A549 (cell line): ENCODE data around the gene NUP58. TPM values are rescaled to one million over a fixed set of nuclear protein-coding genes. Genes with fewer than 3 reads are reported as not detected.

ENCODE experiments used
- ATAC-seq, 2 experiments: fragments of 200-7000 bp in 1 of 2; fragments of >200 bp in 1 of 2; cut with Nextera tagmentation in 1 of 2; cut with Tn5 transposase in 1 of 2; 3 replicates each; pipeline versions ENCODE4 v1.8.0 to v1.9.1; 2018 to 2020; ENCODE audit warnings: mild to moderate bottlenecking in 1 of 2, moderate library complexity in 1 of 2
- CTCF ChIA-PET: fragments of 300-600 bp; sonication (Branson Sonifier 250); formaldehyde crosslinking; extraction: SDS; loops from one replicate; lab custom pipeline; 2021; ENCODE audit warnings: antibody characterized with exemption, inconsistent platforms; lab: Yijun Ruan, JAX
- POLR2A ChIA-PET: fragments of 350-600 bp; formaldehyde crosslinking; extraction: SDS; loops from one replicate; lab custom pipeline; 2021; ENCODE audit warnings: antibody characterized with exemption, inconsistent platforms; lab: Yijun Ruan, JAX
- DNase-seq, 2 experiments: peaks; one replicate each; pipeline versions ENCODE4 v3.0.0 to v3.0.0-alpha.2; 2011 to 2016; ENCODE audit warnings: low read depth in 1 of 2, low spot score in 1 of 2
- FAIRE-seq: peaks from 2 replicates; lab custom pipeline; 2011; peaks lifted over from hg19 to GRCh38; lab: Jason Lieb, UNC
- H3K27ac ChIP-seq, 2 experiments: fragments of >200 bp; sonication (Bioruptor Twin); formaldehyde crosslinking; 3 replicates each; pipeline ENCODE4 v1.5.1; 2016 to 2017
- H3K4me1 ChIP-seq: fragments of >200 bp; sonication (Bioruptor Twin); formaldehyde crosslinking; 3 replicates; pipeline ENCODE4 v1.6.1; 2016
- H3K4me2 ChIP-seq: fragments of >200 bp; sonication (Bioruptor Twin); formaldehyde crosslinking; 3 replicates; pipeline ENCODE4 v1.6.1; 2016
- H3K4me3 ChIP-seq: fragments of >200 bp; sonication (Bioruptor Twin); formaldehyde crosslinking; 3 replicates; pipeline ENCODE4 v1.5.1; 2016
- H3K9me3 ChIP-seq: fragments of >200 bp; sonication (Bioruptor Twin); formaldehyde crosslinking; 3 replicates; pipeline ENCODE4 v1.6.1; 2016
- BHLHE40 ChIP-seq: IDR thresholded peaks from 2 replicates; pipeline ENCODE4 v1.6.1; 2012; ENCODE audit warnings: low read depth, low read length, inconsistent platforms
- CEBPB ChIP-seq, 2 experiments: fragments of >200 bp in 1 of 2; sonication (Bioruptor Twin) in 1 of 2; formaldehyde crosslinking in 1 of 2; IDR thresholded peaks; 2 replicates each; pipeline ENCODE4 v1.6.1; 2012 to 2016
- CHD2 ChIP-seq: fragments of 150-350 bp; IDR thresholded peaks from 2 replicates; pipeline ENCODE4 v1.6.1; 2014; ENCODE audit warnings: low read length; ENCODE audit not compliant: partially characterized antibody
- CTCF ChIP-seq: fragments of >200 bp; sonication (Bioruptor Twin); formaldehyde crosslinking; IDR thresholded peaks from 3 replicates; pipeline ENCODE4 v1.5.1; 2016
- EHF ChIP-seq: fragments of 250-450 bp; sonication (Bioruptor Pico); IDR thresholded peaks from 2 replicates; pipeline ENCODE4 v1.5.0; 2020; ENCODE audit warnings: mild to moderate bottlenecking
- EP300 ChIP-seq, 2 experiments: fragments of >200 bp; sonication (Bioruptor Twin); formaldehyde crosslinking; IDR thresholded peaks; 2 replicates in 1 of 2; 3 replicates in 1 of 2; pipeline ENCODE4 v1.6.1; 2016 to 2017
- ESRRA ChIP-seq: fragments of 150-350 bp; IDR thresholded peaks from 2 replicates; pipeline ENCODE4 v1.6.1; 2014; ENCODE audit warnings: mild to moderate bottlenecking, low read length, borderline replicate concordance
- HEYL ChIP-seq: fragments of 250-450 bp; sonication (Bioruptor Pico); IDR thresholded peaks from 2 replicates; pipeline ENCODE4 v1.8.0; 2021; ENCODE audit warnings: mild to moderate bottlenecking, moderate library complexity
- HOXA7 ChIP-seq: fragments of 250-450 bp; sonication (Bioruptor Pico); IDR thresholded peaks from 2 replicates; pipeline ENCODE4 v1.5.0; 2020; ENCODE audit warnings: mild to moderate bottlenecking, moderate library complexity
- KDM5A ChIP-seq: fragments of 200-600 bp; sonication (generic); IDR thresholded peaks from 2 replicates; pipeline ENCODE4 v1.6.1; 2016; ENCODE audit warnings: antibody characterized with exemption, mild to moderate bottlenecking
- MAZ ChIP-seq: fragments of 150-350 bp; IDR thresholded peaks from 2 replicates; pipeline ENCODE4 v1.6.1; 2014; ENCODE audit warnings: antibody characterized with exemption, low read depth, low read length, borderline replicate concordance
- NPAS2 ChIP-seq: fragments of 250-450 bp; sonication (Bioruptor Pico); IDR thresholded peaks from 2 replicates; pipeline ENCODE4 v1.8.0; 2022; ENCODE audit warnings: mild to moderate bottlenecking, moderate library complexity, borderline replicate concordance
- RAD21 ChIP-seq, 2 experiments: fragments of >200 bp in 1 of 2; sonication (Bioruptor Twin) in 1 of 2; formaldehyde crosslinking in 1 of 2; IDR thresholded peaks in 1 of 2; conservative IDR thresholded peaks in 1 of 2; 2 replicates in 1 of 2; 3 replicates in 1 of 2; pipeline ENCODE4 v1.6.1; 2012 to 2018; ENCODE audit warnings: inconsistent platforms in 1 of 2
- SMC3 ChIP-seq: fragments of >200 bp; sonication (Bioruptor Twin); formaldehyde crosslinking; IDR thresholded peaks from 3 replicates; pipeline ENCODE4 v1.6.1; 2018; ENCODE audit warnings: inconsistent platforms
- USF2 ChIP-seq: fragments of 450-650 bp; IDR thresholded peaks from 2 replicates; pipeline ENCODE4 v1.6.1; 2014; ENCODE audit warnings: antibody characterized with exemption
- ZSCAN20 ChIP-seq: fragments of 250-450 bp; sonication (Bioruptor Pico); IDR thresholded peaks from 2 replicates; pipeline ENCODE4 v1.8.0; 2022; ENCODE audit warnings: mild to moderate bottlenecking, moderate library complexity
- WGBS: methylation state at CpG from one replicate; pipeline ENCODE4 v1.1.6; 2017; ENCODE audit errors: missing lambda C conversion rate; 5-methylcytosine and 5-hydroxymethylcytosine counted together
- polyA plus RNA-seq, 4 experiments: library from polyadenylated mRNA; depleted of rRNA in 3 of 4; stranded (reverse); fragments of >200 nt; fragmentation: RNase III in 1 of 4; extraction: RNeasy Plus Mini Kit Qiagen cat#74134 plus additional on column Dnase treatment in 1 of 4; gene quantifications; 2 replicates in 3 of 4; 3 replicates in 1 of 4; pipeline ENCODE4 v1.2.3, GENCODE V29; 2011 to 2017

NUP58 gene
- polyA plus RNA-seq, 2 of the 4 experiments (the other 2 are of a cell fraction), result 19.6 to 55.6 TPM

- Histone ChIP-seq H3K4me2 (peak overlapping the region; percentile 96), H3K4me1 (no peaks in the 10 kb centered on the region; the same call in 2 of the 3 replicates), H3K4me3 (peak overlapping the region; percentile 51), H3K9me3 (no peaks in the 10 kb centered on the region), H3K27ac (0 out of 6 replicates have a peak overlapping the region, but pooled peaks of 1 of the 2 experiments have one; percentile 23)
- FAIRE-seq, result no peak
- CTCF ChIA-PET, result interaction anchor here (1.0 to 1.1 kb wide), 3 partner anchors 12 to 144 kb away, joined by 3 to 4 read pairs (median 3); no protein-coding TSS in a partner anchor
- POLR2A ChIA-PET, result no interaction called here
- peak in 1 of 2 experiments; percentile 44; a peak in 2 of 6 replicates for ATAC-seq
- no peak for DNase-seq
- 48% methylated on average over 7 of the region's 82 CpGs for WGBS
- TF ChIP-seq HEYL (CRISPR knock-in tag) (no peak), ZSCAN20 (CRISPR knock-in tag) (no peak), CEBPB (IDR thresholded peaks at IDR 0.05) (no peak), KDM5A (no peak), EHF (CRISPR knock-in tag) (no peak), USF2 (no peak), HOXA7 (CRISPR knock-in tag) (no peak), ESRRA (no peak), NPAS2 (no peak)
Observed at GRCh38 chr13:25372284-25373081, 71.1 kb downstream of the NUP58 start.

GRCh38 chr13:25375727-25376358, 74.4 kb downstream of the NUP58 start:
- FAIRE-seq (no peak), ATAC-seq (peak in 1 of 2 experiments; percentile 69; a peak in 3 of 6 replicates)

GRCh38 chr13:25377244-25377962, 76.0 kb downstream of the NUP58 start:
- TF ChIP-seq EP300 (IDR thresholded peaks at IDR 0.05), result no peak
- no peak for TF ChIP-seq HOXA7 (CRISPR knock-in tag)
- TF ChIP-seq MAZ, result no peak
- Histone ChIP-seq H3K9me3 (no peaks in the 10 kb centered on the region), H3K4me1 (no peaks in the 10 kb centered on the region; the same call in 2 of the 3 replicates), H3K4me2 (no peak overlapping the region), H3K4me3 (no peak overlapping the region), H3K27ac (no peak overlapping the region)
- DNase-seq (no peak), ATAC-seq (no peak), FAIRE-seq (no peak)
- ChIA-PET POLR2A (no interaction called here), CTCF (interaction anchor here (0.9 to 2.6 kb wide), 2 partner anchors 14 to 144 kb away, joined by 3 to 11 read pairs; no protein-coding TSS in a partner anchor)
- 26% methylated on average over 3 of the region's 7 CpGs for WGBS

More at GRCh38 chr13:25375727-25376358, 74.4 kb downstream of the NUP58 start:
- Histone ChIP-seq H3K9me3 (no peaks in the 10 kb centered on the region), H3K4me2 (no peak overlapping the region), H3K4me1 (no peaks in the 10 kb centered on the region; the same call in 2 of the 3 replicates), H3K27ac (no peak overlapping the region), H3K4me3 (no peak overlapping the region)
- WGBS, result 2% methylated on average over 9 of the region's 9 CpGs
- TF ChIP-seq SMC3 (peak; percentile 47), RAD21 (conservative IDR thresholded peaks at IDR 0.05 in 1 of 2, IDR thresholded peaks at IDR 0.05 in 1 of 2) (peak; percentile 27 to 42; a peak in 3 of 5 replicates), CHD2 (no peak), CTCF (peak; percentile 53), BHLHE40 (no peak)
- ChIA-PET CTCF (interaction anchor here (0.6 to 3.0 kb wide), 16 partner anchors 9 to 1282 kb away, joined by 3 to 16 read pairs (median 4); partner anchors contain the start of genes AMER2 and MTMR6), POLR2A (no interaction called here)
- peak; percentile 13 to 25 for DNase-seq
